Gastroesophageal sphincter (tissue), 4 donors: ENCODE measurements around the gene POU2F1. TPM values are rescaled to one million over a fixed set of nuclear protein-coding genes. Genes with fewer than 3 reads are reported as not detected.

Experiments used
- ATAC-seq: fragments of 150-250 bp; one replicate; pipeline ENCODE4 v1.9.1; 2016; ENCODE audit warnings: mild to moderate bottlenecking, moderate library complexity
- H3K27ac ChIP-seq, 4 donors: fragments of 200-600 bp; sonication (generic) in 3 of 4; 1 replicate in 3 of 4; 2 replicates in 1 of 4; pipeline ENCODE4 v1.5.1; 2016 to 2019
- H3K27me3 ChIP-seq: fragments of 200-600 bp; sonication (generic); one replicate; pipeline ENCODE4 v1.5.1; 2019
- H3K36me3 ChIP-seq, 2 donors: fragments of 200-600 bp; sonication (generic); one replicate each; pipeline ENCODE4 v1.5.1; 2019; ENCODE audit warnings: control low read depth in 1 of 2
- H3K4me1 ChIP-seq, 3 donors: fragments of 200-600 bp; sonication (generic); 1 replicate in 2 of 3; 2 replicates in 1 of 3; pipeline ENCODE4 v1.5.1; 2016 to 2019; ENCODE audit warnings: control low read depth in 2 of 3
- H3K4me3 ChIP-seq, 2 donors: fragments of 200-600 bp; sonication (generic); one replicate each; pipeline ENCODE4 v1.5.1; 2019; ENCODE audit warnings: mild to moderate bottlenecking in 1 of 2, moderate library complexity in 1 of 2
- H3K9me3 ChIP-seq, 3 donors: fragments of 200-600 bp; sonication (generic); one replicate each; pipeline ENCODE4 v1.5.1; 2017 to 2019; ENCODE audit warnings: control low read depth in 2 of 3
- CTCF ChIP-seq, 4 experiments: fragments of 200-600 bp in 2 of 4; fragments of 450-650 bp in 2 of 4; sonication (generic) in 1 of 4; IDR thresholded peaks; one replicate each; pipeline ENCODE4 v1.5.1; 2017 to 2019; ENCODE audit warnings: antibody characterized with exemption in 4 of 4, mild to moderate bottlenecking in 2 of 4, moderate library complexity in 2 of 4
- EP300 ChIP-seq: sonication (generic); formaldehyde crosslinking; IDR thresholded peaks from one replicate; pipeline ENCODE4 v1.6.1; 2017; ENCODE audit warnings: antibody characterized with exemption, mild to moderate bottlenecking
- POLR2A ChIP-seq, 2 donors: fragments of 450-650 bp; IDR thresholded peaks; one replicate each; pipeline ENCODE4 v1.6.1; 2017; ENCODE audit warnings: antibody characterized with exemption in 2 of 2, mild to moderate bottlenecking in 2 of 2, moderate library complexity in 1 of 2
- POLR2AphosphoS5 ChIP-seq: sonication (generic); formaldehyde crosslinking; IDR thresholded peaks from one replicate; pipeline ENCODE4 v1.6.1; 2017; ENCODE audit warnings: antibody characterized with exemption
- WGBS, 2 donors: methylation state at CpG; one replicate each; pipeline ENCODE4 v1.1.5; 2018; ENCODE audit warnings: low coverage in 1 of 2; 5-methylcytosine and 5-hydroxymethylcytosine counted together
- total RNA-seq, 4 donors: library from RNA; depleted of rRNA; stranded (reverse); fragments of >200 nt; gene quantifications; one replicate each; pipeline ENCODE4 v1.1.0, GENCODE V29; 2016

Gene POU2F1
- total RNA-seq, 4 donors from 2014 or later: 8.0 to 15.7 (median 10.2) TPM

DNA sequence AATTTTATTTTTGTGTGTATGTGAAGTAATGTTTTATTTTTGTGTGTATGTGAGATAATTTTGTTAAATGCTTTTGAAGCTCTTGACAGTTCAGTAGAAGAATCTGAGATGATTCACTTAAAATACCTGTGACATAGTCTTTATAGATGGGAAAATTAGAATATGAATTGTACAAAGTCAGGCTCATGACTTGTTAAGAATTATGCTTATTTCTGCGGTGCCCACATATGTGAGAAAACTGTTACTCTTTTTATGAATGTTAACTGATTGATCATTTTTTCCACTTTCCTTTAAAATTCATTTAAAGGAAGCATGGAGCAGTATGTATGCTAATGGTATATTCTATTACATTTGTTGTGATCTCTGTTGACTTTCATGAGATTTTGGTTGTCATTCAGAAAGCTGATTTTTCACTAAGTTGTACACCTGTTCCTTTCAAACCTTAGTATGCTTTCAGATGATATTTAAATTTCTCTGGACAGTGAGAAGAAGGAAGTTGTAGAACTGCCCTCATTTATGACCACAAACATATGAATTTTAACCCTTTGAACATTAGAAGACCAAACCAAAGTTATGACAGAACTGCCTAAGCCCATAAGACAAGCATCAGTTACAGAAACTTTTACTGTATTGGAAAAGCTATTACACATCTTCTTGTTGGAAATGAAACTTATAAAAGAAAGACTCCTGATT lies 110.1 kb downstream of the POU2F1 start:
- Histone ChIP-seq H3K36me3 (peaks cover 0 to 5% of the 10 kb centered on the region in 2 donors), H3K4me3 (no peak overlapping the region), H3K27me3 (no peaks in the 10 kb centered on the region), H3K4me1 (peaks cover 0 to 32% (median 0%) of the 10 kb centered on the region in 3 donors), H3K27ac (no peak overlapping the region), H3K9me3 (no peaks in the 10 kb centered on the region)
- WGBS, 2 donors: 95 to 100% methylated on average over 1 of the region's 1 CpG
- ATAC-seq: no peak
- TF ChIP-seq EP300: no peak

GRCh38 chr1:167331650-167332049 lies 111.0 kb downstream of the POU2F1 start:
- no peak for ATAC-seq
- Histone ChIP-seq H3K27ac (no peak overlapping the region), H3K4me3 (no peak overlapping the region), H3K9me3 (peaks cover 0 to 4% (median 0%) of the 10 kb centered on the region in 3 donors), H3K36me3 (peaks cover 0 to 2% of the 10 kb centered on the region in 2 donors), H3K4me1 (peaks cover 0 to 32% (median 0%) of the 10 kb centered on the region in 3 donors), H3K27me3 (no peaks in the 10 kb centered on the region)
- TF ChIP-seq CTCF (IDR thresholded peaks at IDR 0.05): no peak
- no peak for TF ChIP-seq EP300
- TF ChIP-seq POLR2AphosphoS5: no peak
- no peak for TF ChIP-seq POLR2A (IDR thresholded peaks at IDR 0.05)
- 55 to 79% methylated on average over 2 of the region's 2 CpGs for WGBS, 2 donors

DNA sequence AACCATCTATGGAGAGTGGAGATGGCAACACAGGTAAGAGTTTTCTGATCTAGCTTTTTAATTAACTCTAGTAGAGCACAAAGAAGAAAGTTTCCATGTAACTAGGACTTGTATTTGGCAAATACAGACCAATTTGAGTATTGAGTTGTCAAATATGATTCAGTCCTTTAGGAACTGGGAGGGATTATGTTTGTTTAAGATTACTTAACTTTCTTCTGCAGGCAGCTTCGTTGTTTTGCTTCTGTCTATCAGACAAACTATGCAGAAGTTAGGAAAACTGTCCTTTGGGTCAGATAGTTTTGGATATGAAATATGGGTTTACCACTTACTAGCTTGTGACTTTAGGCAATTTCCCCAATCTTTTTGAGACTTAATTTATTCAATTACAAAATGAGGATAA lies 111.8 kb downstream of the POU2F1 start:
- ATAC-seq: no peak
- Histone ChIP-seq H3K27me3 (no peaks in the 10 kb centered on the region), H3K36me3 (peaks cover 0 to 10% of the 10 kb centered on the region in 2 donors), H3K4me3 (no peak overlapping the region), H3K27ac (no peak overlapping the region), H3K9me3 (peaks cover 0 to 12% (median 2%) of the 10 kb centered on the region in 3 donors), H3K4me1 (peaks cover 0 to 32% (median 0%) of the 10 kb centered on the region in 3 donors)
- no peak for TF ChIP-seq CTCF (IDR thresholded peaks at IDR 0.05)
- no peak for TF ChIP-seq EP300
- no peak for TF ChIP-seq POLR2AphosphoS5
- no peak for TF ChIP-seq POLR2A (IDR thresholded peaks at IDR 0.05)
- 20% methylated on average over 1 of the region's 1 CpG; no CpG with 5 or more reads in 1 of the 2 donors for WGBS, 2 donors

DNA sequence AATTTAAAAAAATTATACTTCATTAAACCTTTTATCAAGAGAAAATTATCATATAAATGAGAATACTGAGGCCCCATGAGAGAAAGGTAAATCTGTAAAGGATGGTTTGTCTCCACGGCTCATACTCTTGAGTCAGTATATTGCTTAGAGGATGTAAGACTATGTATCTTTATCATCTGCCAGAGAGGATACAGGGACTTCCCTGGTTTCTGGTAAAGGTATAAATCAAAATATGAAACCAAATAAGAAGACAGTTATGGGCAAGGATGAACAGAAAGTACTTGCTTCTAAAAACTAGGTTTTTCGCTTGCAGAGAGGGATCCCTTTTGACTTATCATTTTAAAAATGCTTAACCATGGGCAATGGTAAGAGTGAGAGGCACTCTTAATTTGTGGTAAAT lies 112.4 kb downstream of the POU2F1 start:
- Histone ChIP-seq H3K27ac (no peak overlapping the region), H3K4me3 (no peak overlapping the region), H3K9me3 (peaks cover 0 to 18% (median 2%) of the 10 kb centered on the region in 3 donors), H3K4me1 (peaks cover 0 to 32% (median 0%) of the 10 kb centered on the region in 3 donors), H3K27me3 (no peaks in the 10 kb centered on the region), H3K36me3 (peaks cover 0 to 17% of the 10 kb centered on the region in 2 donors)
- TF ChIP-seq POLR2A (IDR thresholded peaks at IDR 0.05): no peak
- no peak for TF ChIP-seq CTCF (IDR thresholded peaks at IDR 0.05)
- TF ChIP-seq EP300: no peak
- TF ChIP-seq POLR2AphosphoS5: no peak
- 69 to 82% methylated on average over 2 of the region's 2 CpGs for WGBS, 2 donors
- no peak for ATAC-seq

- no peak overlapping the region for H3K27ac ChIP-seq
- peaks cover 0 to 18% (median 2%) of the 10 kb centered on the region in 3 donors for H3K9me3 ChIP-seq
- TF ChIP-seq POLR2AphosphoS5: no peak
- no peak for TF ChIP-seq POLR2A (IDR thresholded peaks at IDR 0.05)
- TF ChIP-seq CTCF (IDR thresholded peaks at IDR 0.05): no peak
- no peak for TF ChIP-seq EP300
- no peak overlapping the region for H3K4me3 ChIP-seq
- H3K4me1 ChIP-seq: peaks cover 0 to 29% (median 0%) of the 10 kb centered on the region in 3 donors
- no peaks in the 10 kb centered on the region for H3K27me3 ChIP-seq
- ATAC-seq: no peak
- H3K36me3 ChIP-seq: peaks cover 0 to 22% of the 10 kb centered on the region in 2 donors
- 100% methylated on average over 1 of the region's 1 CpG for WGBS, 2 donors
These were observed 113.0 kb downstream of the POU2F1 start for GRCh38 chr1:167333703-167334102.
